NCI-H2107 (cell line): ENCODE data around the gene CCDC12.

ENCODE experiments used
- DNase-seq: peaks from one replicate; lab custom pipeline; 2025; lab: John Stamatoyannopoulos, UW

The CCDC12 gene

DNA sequence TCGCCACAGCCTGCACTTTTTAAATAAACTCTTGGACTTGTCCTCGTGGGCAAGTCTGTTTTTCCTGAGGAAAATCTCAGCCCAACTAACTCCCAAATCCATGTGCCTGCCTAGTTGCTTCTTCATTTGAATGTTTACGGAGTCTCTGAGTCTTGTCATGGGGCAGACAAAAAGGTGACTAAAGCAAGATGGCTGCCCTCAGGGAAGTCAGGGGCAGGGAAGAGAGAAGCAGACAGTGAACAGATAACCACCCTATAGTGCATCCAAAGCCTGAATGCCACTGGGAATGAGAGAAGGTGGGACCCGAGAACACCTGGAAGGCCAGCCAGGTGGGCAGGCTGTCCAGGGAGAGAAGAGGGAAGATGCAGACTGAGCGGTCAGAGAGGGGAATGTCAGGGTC, 21.4 kb downstream of the CCDC12 start:
- no peak for DNase-seq

GRCh38 chr3:46954178-46954577, 22.4 kb downstream of the CCDC12 start:
- no peak for DNase-seq

- DNase-seq: no peak
These were observed 23.1 kb downstream of the CCDC12 start for GRCh38 chr3:46953234-46954010.

- no peak for DNase-seq
These were observed 23.7 kb downstream of the CCDC12 start for GRCh38 chr3:46952813-46953212.

- no peak for DNase-seq
These were observed 25.8 kb downstream of the CCDC12 start for GRCh38 chr3:46950650-46951241.

DNA sequence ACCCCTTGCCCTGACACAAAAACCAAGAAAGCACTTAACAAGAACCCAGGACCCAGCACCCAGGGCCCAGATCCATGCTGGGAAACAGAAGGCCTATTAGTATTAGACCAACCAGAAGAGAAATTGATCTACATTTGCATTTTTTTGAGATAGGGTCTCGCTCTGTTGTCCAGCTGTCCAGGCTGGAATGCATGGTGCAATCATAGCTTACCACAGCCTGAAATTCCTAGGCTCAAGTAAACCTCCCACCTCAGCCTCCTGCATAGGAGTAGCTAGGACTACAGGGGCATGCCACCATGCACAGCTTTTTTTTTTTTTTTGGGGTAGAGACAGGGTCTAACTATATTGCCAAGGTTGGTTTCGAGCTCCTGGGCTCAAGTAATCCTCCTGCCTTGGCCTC, 26.4 kb downstream of the CCDC12 start:
- DNase-seq: no peak

GRCh38 chr3:46948830-46949671, 27.5 kb downstream of the CCDC12 start:
- DNase-seq: no peak

- DNase-seq: no peak
These were observed 28.4 kb downstream of the CCDC12 start for GRCh38 chr3:46947981-46948791.

GRCh38 chr3:46947546-46947901, 29.0 kb downstream of the CCDC12 start:
- no peak for DNase-seq

DNA sequence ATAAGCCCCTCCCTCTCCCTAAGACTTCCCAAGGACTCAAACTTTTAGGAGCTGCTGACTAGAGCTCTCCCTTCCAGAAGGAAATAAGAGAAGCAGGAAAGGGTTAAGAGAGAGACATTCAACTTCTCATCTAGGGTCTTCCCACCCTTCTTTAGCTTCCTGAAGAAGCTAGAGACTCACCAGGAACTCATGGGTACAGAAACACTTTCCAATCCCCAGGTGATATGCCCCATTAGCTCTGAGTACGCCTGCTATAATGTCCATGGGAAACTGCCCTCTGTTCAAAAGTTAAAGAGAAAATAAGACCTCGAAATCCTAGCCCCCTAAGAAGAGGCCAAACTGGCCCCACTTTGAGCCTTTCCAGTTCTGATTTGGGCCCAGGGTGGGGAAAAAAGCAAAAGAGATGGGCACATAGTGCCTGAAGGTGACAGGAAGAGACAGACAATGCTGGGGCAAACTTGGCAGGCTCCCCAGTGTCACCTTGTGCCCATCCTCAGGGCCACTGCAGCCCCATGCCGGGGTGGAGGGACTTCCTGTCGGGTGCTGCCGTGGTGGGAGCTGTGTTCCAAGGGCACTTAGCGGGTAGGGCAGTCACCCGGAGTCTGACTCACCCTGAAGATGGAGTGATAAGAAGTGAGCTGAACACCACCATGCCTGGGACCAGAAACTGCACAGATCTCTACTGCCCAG, 29.5 kb downstream of the CCDC12 start:
- DNase-seq: no peak

DNA sequence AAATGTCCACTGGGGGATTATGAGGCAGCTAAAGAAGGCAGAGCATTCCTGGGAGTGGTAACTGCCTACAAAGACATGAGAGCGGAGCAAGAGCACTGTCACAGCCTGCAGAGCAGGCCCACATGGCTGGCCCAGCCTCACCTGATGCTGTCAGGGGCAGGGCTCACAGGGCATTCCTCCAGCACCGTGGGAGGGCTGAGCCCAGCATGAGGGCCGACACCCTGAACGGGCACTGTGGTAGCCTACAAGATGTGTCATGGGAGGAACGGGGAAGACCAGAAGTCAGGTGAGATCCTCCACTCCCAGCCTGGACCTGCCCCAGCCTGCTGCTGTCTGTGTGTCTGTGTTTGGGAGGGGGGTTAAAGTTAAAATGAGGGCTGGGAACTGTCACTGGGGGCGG, 30.1 kb downstream of the CCDC12 start:
- no peak for DNase-seq

DNA sequence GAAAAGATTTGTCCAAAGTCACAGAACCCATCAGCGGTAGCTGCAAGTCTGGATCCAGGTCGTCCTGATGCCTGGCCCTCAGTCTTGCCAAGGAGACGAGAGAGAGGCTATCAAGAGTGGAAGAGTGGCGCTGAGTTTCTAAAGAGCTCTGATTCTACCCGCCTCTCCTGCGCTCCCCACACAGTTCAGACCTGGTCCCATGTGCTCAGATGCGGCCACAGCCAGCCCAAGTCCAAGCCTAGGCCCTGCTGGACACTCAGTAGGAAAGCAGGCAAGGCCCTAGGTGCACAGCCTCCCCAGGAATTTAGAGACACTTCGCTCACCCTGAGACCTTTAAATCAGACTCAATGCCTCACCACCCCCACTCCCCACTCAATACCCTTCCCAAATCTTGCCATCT, 32.4 kb downstream of the CCDC12 start:
- no peak for DNase-seq

DNA sequence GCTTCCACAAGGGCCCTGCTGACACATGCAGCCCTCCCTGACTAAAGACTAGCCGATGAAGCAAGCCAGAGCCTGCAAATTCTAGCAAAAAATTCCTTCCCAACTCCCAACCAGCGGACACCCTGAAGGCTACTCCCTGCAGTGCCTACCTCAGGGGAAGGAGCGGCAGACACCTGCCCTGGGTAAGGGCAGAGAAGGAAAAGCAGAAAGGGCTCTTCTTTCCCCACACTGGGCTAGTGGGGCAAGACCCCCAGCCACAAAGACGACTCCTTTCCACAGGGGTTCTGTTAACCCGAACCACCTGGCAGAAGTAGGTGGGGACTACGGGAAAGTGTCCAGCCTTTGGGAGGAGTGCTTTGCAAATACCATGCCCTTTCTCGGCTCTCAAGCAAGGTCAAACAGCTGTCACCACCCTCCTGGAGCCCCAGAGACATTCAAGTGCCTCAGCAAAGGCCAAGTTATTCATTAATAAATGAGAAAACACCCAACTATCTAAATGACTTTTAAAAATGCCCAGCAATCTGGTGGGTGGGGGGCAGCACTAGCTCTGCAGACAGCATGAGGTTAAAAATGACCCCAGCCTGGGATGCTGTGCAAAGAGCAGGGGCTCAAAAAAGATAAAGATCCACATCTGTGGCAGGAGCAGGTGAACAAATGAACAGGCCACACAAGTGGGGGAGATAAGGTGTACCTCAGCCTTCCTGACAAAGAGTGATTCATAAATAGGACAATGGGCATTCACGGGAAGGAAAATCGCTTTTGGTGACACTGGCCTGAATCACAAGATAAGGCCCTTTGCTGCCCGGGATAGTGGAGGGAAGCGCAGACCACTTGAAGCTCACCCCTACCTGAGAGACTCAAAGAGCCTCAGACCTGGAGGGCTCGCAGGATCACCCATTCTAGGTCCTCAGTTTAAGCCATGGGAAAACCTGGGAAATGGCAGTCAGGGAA, 33.0 kb downstream of the CCDC12 start:
- DNase-seq: no peak

DNA sequence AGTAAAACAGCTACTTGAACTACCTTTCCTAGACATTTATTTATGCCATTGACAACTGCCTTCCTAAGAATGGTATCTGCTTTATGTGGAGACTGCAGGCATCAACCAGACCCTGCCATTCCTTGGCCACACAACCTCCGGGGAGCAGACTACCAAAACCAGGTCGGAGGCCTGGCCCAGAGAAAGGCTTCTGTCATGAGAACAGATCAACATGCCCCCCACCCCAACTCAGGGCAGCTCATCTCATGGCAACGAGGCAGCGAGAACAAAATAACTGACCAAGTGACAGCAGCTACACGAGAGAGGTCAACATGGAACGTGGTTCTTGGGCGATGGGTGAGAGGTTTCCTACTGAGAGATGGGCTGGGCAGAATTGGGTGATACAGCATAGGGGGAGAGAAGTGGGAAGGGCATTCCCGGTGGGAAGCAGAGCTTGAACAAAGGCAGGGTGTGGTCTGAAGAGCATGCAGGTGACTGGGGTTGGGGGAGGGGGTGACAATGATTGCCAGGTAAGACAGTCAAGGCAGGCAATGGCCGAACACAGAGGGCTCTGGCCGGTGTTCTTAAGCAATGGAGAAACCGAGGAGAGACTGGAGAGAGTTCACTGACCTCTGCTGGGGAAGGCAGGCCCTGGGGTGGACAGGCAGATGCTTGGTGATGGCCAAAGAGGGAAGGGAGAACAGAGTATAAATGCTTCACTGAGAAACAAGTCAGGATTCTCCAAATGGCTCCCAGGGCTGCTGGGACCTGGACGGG, 33.9 kb downstream of the CCDC12 start:
- no peak for DNase-seq

- DNase-seq: no peak
These were observed 34.5 kb downstream of the CCDC12 start for GRCh38 chr3:46942076-46942475.

- no peak for DNase-seq
These were observed 36.7 kb downstream of the CCDC12 start for GRCh38 chr3:46939578-46940445.

DNA sequence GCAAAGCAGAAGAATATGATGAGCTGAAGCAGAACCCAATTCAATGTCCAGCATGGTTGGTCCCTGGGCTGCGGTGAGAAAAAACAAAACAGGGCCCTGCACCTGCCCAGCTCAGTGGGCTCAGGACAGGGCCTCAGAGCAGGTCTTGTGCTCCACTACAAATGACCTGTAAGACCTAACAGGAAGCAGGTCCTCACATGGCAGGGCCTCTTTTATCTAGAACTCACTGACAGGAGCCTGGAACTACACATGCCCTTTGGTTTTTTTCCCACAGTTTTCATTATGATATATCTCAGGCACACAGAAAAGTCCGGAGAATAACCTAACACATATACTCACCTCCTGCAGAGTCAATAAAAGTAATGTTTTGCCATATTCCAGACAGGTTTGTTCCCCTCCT, 38.4 kb downstream of the CCDC12 start:
- no peak for DNase-seq

DNA sequence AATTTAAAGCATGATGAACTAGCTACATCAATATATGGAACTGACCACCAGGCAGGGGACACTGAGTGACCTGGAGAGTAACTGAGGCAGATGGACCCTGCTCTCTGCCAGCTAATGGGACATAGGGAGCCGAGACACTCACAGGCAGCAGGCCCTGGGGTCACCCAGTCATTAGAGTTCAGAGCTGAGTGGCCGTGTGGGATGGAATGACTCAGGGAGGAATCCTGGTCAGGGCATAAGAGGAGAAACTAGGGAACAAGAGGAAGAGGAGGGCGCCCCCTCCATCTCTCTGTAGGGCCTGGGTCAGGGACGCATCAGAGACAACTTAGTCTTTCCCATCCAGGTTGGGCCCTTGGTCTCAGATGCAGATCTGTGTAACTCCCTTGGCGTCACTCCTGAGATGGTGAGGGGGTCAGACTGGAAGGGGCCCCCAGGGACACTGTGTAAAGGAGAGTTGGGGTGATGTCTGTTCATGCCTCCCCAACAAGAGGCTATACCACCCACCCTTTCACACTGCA, 39.8 kb downstream of the CCDC12 start:
- no peak for DNase-seq
